Measurements from ENCODE around the gene U2AF1L4.

The U2AF1L4 gene

DNA sequence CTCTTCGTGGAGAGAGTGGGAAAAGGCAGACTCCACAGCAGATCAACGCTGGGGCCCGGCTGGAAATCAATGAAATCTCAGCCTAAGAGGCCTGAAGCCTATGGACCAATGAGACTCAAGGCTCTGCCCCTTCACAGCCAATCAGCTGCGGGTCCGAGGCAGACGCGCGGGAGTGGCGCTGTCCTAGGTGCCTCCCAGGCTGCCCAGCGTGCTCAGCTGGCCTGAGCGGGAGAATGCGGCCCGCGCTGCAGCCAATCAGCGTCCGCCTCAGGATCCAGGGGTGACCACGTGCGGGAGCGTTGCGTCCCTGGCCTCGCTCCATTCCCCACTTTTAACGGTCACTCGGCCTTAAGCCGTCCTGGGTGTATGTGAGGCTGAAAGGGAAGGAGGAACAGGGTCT, 41.0 kb downstream of the U2AF1L4 start, which contains the start of gene ZBTB32:
TSS of gene ZBTB32 (plus strand) at position 341 of the 400 bp plus-strand sequence. CDS start 10,069 bp downstream, outside the sequence.
- no peak for DNase-seq

DNA sequence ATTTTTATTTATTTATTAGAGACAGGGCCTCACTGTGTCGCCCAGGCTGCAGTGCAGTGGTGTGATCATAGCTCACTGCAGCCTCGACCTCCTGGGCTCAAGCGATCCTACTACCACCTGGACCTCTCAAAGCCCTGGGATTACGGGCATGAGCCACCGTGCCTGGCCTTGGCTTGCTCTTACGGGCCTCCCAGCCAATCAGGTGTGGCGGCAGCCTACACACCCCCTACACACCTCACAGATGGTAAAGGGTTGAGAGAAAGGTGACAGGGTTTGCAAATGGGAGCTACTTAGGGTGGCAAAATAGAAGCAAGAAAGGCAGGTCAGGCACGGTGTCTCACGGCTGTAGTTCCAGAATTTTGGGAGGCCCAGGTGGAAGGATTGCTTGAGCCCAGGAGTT, 41.9 kb downstream of the U2AF1L4 start:
- DNase-seq = no peak

DNA sequence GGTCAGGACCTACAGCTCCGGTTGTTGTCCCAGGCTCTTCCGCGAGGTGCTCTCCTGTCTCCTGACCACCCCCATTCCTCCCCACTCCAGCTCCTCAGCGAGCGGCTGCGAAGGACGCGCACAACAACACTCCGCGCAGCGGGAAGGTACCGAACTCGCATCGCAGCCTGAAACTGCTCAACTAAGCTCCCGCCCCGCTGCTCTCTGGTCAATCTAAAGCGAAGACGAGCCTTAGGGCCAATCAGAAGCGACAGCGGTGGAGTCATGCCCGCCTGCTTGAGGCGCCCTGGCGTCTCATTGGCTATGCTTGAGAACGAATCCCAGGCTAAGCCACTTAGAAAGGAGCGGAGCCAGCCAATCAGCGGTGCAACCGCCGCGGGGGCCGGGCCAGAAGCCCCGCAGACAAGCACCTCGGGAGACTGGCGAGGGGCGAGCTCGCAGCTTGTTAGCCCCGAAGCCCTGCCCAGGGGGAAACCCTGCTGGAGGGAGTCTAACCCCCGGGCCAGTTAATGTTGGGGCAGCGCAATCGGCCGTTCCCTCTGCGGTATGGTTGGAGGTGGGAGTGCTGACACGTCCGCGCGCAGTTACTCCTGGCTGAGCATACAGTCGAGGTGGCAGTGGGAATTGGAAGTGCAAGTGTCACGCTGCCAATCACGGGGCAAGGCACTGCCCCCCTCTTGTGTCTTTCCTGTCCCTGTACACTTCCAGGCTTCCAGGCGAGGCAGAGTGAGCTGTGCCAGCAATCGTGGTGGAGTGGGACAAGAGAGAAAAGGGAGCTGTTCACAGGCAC, 42.8 kb downstream of the U2AF1L4 start:
- peak; percentile 96 for DNase-seq

DNA sequence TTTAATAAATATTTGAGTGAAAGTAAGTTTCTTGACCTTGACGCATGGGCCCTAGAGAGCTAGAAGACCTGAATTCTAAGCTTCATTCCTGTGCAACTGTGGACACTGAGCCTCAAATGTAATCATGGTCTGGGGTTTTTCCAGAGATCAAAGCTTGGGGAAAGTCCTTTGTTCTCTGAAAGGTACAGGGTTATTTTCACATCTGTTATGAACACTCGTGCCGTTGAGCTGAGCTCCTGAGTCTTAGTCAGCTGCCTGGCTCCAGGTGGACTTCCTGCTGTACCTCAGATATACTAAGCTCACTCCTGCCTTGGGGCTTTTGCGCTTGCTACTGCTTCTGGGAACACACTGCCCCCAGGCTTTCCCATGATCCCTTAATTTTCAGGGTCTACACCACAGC, 48.4 kb downstream of the U2AF1L4 start:
- DNase-seq = no peak

DNA sequence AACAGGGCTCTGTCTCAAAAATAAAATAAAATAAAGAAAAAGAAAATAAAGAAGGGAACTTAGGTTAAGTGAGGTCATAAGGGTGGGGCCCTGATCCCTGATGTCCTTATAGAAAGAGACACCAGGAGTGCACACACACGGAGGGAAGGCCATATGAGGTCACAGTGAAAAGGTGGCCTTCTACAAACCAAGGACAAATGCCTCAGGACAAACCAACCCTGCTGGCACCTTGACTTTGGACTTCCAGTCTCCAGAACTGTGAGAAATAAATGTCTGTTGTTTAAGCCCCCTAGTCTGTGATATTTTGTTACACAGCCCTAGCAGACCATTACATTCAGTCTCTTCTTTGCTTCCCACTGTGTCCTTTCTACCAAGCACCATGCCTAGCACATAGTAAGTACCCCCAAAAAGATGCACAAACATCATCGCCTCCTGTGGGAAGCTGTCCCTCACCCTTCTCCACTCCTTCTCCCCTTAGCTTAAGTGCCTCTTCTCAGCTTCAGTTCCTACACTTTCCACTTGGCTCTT, 49.3 kb downstream of the U2AF1L4 start:
- DNase-seq = no peak

DNA sequence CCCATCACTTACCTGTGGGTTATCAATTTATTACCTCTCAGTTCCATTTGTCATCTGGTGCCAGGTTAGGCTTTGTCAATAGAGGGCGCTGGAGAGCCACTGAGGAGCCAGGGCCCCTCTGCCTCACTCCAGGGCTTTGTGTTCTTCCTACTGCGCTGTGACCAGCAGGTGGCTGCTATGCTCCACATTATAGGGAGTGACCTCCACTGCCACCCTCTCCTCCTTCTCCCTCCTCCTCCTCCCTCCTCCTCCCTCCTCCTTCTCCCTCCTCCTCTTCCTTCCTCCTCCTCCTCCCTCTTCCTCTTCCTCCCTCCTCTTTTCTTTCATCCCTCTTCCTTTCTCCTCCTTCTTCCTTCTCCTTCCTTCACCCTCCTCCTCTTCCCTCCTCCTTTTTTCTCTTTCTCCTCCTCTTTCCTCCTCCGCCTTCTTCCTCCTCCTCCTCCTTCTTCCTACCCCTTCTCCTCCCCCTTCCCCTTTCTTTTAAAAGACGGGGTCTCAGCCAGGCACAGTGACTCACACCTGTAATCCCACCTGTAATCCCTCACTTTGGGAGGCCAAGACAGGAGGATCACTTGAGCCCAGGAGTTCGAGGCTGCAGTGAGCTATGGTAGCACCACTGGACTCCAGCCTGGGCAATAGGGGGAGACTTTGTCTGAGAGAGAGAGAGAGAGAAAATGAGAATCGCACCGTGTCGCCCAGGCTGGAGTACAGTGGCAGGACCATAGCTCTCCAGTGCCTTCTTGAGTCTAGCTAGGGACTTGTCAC, 51.2 kb downstream of the U2AF1L4 start:
- peak; percentile 82 for DNase-seq

DNA sequence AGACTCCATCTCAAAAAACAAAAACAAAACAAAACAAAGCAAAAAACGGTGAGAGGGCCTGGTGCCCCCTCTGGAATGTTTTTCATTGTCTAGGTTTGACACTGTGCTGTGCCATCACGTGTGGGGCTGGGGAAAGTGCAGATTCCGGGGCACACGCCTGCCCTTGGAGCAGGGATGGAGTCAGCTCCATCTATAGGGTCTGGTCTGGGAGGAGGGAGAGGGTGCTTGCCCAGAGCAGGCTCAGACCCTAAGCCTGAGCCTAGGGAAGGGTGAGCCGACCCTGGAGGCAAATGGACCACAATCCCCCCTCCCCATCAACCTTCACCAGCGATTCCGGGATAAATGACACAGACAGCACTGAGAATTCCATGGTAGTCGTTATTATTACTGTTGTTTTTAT, 51.8 kb downstream of the U2AF1L4 start:
- no peak for DNase-seq
